Peyer's patch (tissue), 4 donors: ENCODE data around the gene CFAP141. TPM values are rescaled to one million over a fixed set of nuclear protein-coding genes. Genes with fewer than 3 reads are reported as not detected.

ENCODE experiments used
- DNase-seq, 3 donors: peaks; one replicate each; pipeline ENCODE4 v3.0.0-alpha.2; 2017 to 2019
- H3K27ac ChIP-seq, 4 donors: fragments of 200-600 bp; sonication (generic); one replicate each; pipeline ENCODE4 v1.5.1; 2016 to 2019
- H3K27me3 ChIP-seq, 2 donors: fragments of 200-600 bp; sonication (generic); one replicate each; pipeline ENCODE4 v1.5.1; 2019
- H3K36me3 ChIP-seq, 3 donors: fragments of 200-600 bp; sonication (generic); one replicate each; pipeline ENCODE4 v1.5.1; 2016 to 2019
- H3K4me1 ChIP-seq, 4 donors: fragments of 200-600 bp; sonication (generic); one replicate each; pipeline ENCODE4 v1.5.1; 2016 to 2019
- H3K4me3 ChIP-seq, 4 donors: fragments of 200-600 bp; sonication (generic); 1 replicate in 3 of 4; 2 replicates in 1 of 4; pipeline ENCODE4 v1.5.1; 2016 to 2019; ENCODE audit warnings: mild to moderate bottlenecking in 1 of 4
- H3K9me3 ChIP-seq, 4 donors: fragments of 200-600 bp; sonication (generic); one replicate each; pipeline ENCODE4 v1.5.1; 2016 to 2019; ENCODE audit warnings: mild to moderate bottlenecking in 1 of 4
- CTCF ChIP-seq, 6 experiments: fragments of 450-650 bp in 4 of 6; fragments of 200-600 bp in 2 of 6; sonication (generic) in 1 of 6; IDR thresholded peaks; one replicate each; pipeline ENCODE4 v1.5.1; 2017 to 2019; ENCODE audit warnings: antibody characterized with exemption in 6 of 6, mild to moderate bottlenecking in 3 of 6, moderate library complexity in 1 of 6
- POLR2A ChIP-seq, 2 donors: fragments of 450-650 bp; IDR thresholded peaks; one replicate each; pipeline ENCODE4 v1.5.1; 2017; ENCODE audit warnings: antibody characterized with exemption in 2 of 2, mild to moderate bottlenecking in 2 of 2, moderate library complexity in 2 of 2
- total RNA-seq, 4 donors: library from RNA; depleted of rRNA; stranded (reverse); fragments of >200 nt; gene quantifications; one replicate each; pipeline ENCODE4 v1.1.0, GENCODE V29; 2016

The CFAP141 gene
- total RNA-seq, 4 donors from 2014 or later: not detected

GRCh38 chr1:154199563-154199879 lies 6.6 kb downstream of the CFAP141 start:
- H3K27me3 ChIP-seq: no peaks in the 10 kb centered on the region
- H3K9me3 ChIP-seq: no peaks in the 10 kb centered on the region
- TF ChIP-seq POLR2A (IDR thresholded peaks at IDR 0.05) (no peak), CTCF (IDR thresholded peaks at IDR 0.05) (no peak)
- no peaks in the 10 kb centered on the region for H3K36me3 ChIP-seq
- no peak for DNase-seq
- H3K4me3 ChIP-seq: no peak overlapping the region
- no peaks in the 10 kb centered on the region for H3K4me1 ChIP-seq
- H3K27ac ChIP-seq: peak overlapping the region in 1 of 4 donors; percentile 7

DNA sequence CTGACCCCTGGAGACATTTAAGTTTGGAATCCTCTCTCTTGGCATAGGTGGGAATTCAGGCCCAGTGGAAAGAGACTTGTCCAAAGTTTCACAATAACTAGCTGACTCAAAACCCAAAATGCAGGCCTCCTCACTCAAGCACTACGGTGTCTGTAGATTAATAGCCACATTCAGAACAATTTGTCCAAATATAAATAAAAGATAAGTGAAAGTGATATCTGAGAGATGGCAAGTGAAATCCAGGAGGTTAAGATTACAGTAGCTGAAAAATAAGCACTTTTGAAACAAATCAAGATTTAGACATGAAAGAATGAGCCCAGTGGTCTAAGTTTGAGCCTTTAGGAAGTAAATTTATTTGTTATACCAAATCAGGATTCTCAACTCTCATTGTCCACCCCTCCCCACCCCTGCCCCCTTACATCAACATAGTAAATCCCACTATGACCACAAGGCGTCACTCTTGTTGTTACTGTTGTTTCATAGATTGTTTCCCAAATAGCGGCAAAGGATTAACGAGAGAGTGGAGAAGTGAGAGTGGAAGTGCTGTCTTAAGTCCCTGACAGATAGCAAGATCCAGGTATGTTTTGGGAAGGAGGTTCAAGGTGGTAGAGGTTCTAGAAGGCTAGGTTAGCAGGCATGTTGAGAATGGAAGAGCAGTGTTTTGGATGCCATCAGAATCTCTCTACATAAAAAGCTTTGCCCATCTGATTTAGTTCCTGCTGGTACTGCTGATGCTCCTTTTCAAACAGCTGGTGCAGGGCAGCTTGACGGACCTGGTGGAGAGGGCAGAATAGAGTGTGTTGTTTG lies 7.2 kb downstream of the CFAP141 start:
- Histone ChIP-seq H3K4me3 (no peak overlapping the region), H3K27me3 (no peaks in the 10 kb centered on the region), H3K36me3 (no peaks in the 10 kb centered on the region), H3K9me3 (no peaks in the 10 kb centered on the region), H3K27ac (peak overlapping the region in 1 of 4 donors; percentile 7), H3K4me1 (no peaks in the 10 kb centered on the region)
- peak in 2 of 3 donors; percentile 58 to 65 for DNase-seq
- no peak for TF ChIP-seq POLR2A (IDR thresholded peaks at IDR 0.05)
- peak in 5 of 6 experiments; percentile 44 to 56 (median 54) for TF ChIP-seq CTCF (IDR thresholded peaks at IDR 0.05)

GRCh38 chr1:154193821-154194220 lies 12.3 kb downstream of the CFAP141 start:
- Histone ChIP-seq H3K27ac (no peak overlapping the region), H3K4me1 (no peaks in the 10 kb centered on the region), H3K27me3 (no peaks in the 10 kb centered on the region), H3K9me3 (no peaks in the 10 kb centered on the region), H3K36me3 (no peaks in the 10 kb centered on the region), H3K4me3 (no peak overlapping the region)
- TF ChIP-seq POLR2A (IDR thresholded peaks at IDR 0.05) (no peak), CTCF (IDR thresholded peaks at IDR 0.05) (no peak)
- DNase-seq: peak in 1 of 3 donors; percentile 49

DNA sequence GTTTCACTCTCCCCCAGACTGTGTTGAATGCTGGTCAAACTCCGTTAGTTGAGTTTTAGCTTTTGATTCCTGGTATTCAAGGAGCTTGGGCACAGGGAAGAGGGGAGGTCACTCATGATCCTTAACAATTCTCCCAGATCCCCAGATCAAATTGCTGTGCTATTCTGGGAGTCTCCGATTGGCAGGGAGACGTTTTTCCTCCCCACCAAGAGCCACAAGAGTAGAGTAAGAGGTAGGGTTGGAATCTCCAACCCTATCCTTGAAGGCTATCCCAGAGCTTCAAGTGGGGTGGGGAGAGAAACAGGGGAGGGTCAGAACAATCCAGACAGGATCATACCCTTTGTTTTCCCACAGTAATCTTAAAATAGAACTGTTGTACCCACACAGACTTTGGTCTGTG lies 13.7 kb downstream of the CFAP141 start:
- Histone ChIP-seq H3K4me3 (no peak overlapping the region), H3K27me3 (no peaks in the 10 kb centered on the region), H3K27ac (no peak overlapping the region), H3K36me3 (no peaks in the 10 kb centered on the region), H3K9me3 (no peaks in the 10 kb centered on the region), H3K4me1 (no peaks in the 10 kb centered on the region)
- no peak for TF ChIP-seq POLR2A (IDR thresholded peaks at IDR 0.05)
- TF ChIP-seq CTCF (IDR thresholded peaks at IDR 0.05): no peak
- DNase-seq: no peak

- H3K36me3 ChIP-seq: no peaks in the 10 kb centered on the region
- TF ChIP-seq CTCF (IDR thresholded peaks at IDR 0.05): no peak
- no peak for TF ChIP-seq POLR2A (IDR thresholded peaks at IDR 0.05)
- H3K4me1 ChIP-seq: no peaks in the 10 kb centered on the region
- DNase-seq: no peak
- H3K4me3 ChIP-seq: no peak within 1 kb of the TSS
- H3K27me3 ChIP-seq: no peaks in the 10 kb centered on the region
- H3K27ac ChIP-seq: no peak within 1 kb of the TSS
- no peaks in the 10 kb centered on the region for H3K9me3 ChIP-seq
These were observed 14.1 kb downstream of the CFAP141 start, which contains the start of gene TPM3 for GRCh38 chr1:154191990-154192461. Gene TPM3, minus strand, starts transcription at chr1:154192100. Its CDS starts 82 bp downstream, at chr1:154192018.
